H1 (cell line): ENCODE measurements around the gene ARID4B. TPM values are rescaled to one million over a fixed set of nuclear protein-coding genes. Genes with fewer than 3 reads are reported as not detected.
A peak's percentile ranks its signal among the peaks of the same experiment; 100 is the strongest.

Experiments used
- CTCF ChIA-PET: fragments of 300-600 bp; sonication (Branson Sonifier 250); formaldehyde crosslinking; loops from one replicate; lab custom pipeline; 2021; ENCODE audit not compliant: partially characterized antibody; lab: Charles Lee
- POLR2A ChIA-PET: fragments of 300-600 bp; sonication (Branson Sonifier 250); formaldehyde crosslinking; loops from one replicate; lab custom pipeline; 2021; ENCODE audit warnings: inconsistent platforms; ENCODE audit not compliant: partially characterized antibody; lab: Charles Lee
- DNase-seq, 2 experiments: peaks; one replicate each; pipeline versions ENCODE4 v3.0.0 to v3.0.0-alpha.2; 2010 to 2022; ENCODE audit warnings: low spot score in 2 of 2, low read depth in 1 of 2, mixed read lengths in 1 of 2
- FAIRE-seq: peaks from 2 replicates; lab custom pipeline; 2011; peaks lifted over from hg19 to GRCh38; lab: Jason Lieb, UNC
- H2AFZ ChIP-seq: 2 replicates; pipeline ENCODE4 v1.8.1; 2012; ENCODE audit warnings: low read length, inconsistent platforms
- H2AK5ac ChIP-seq: 2 replicates; pipeline ENCODE4 v1.6.1; 2013; ENCODE audit warnings: low read depth, low read length
- H2BK120ac ChIP-seq: replicated peaks from 2 replicates; pipeline ENCODE3; 2013; ENCODE audit warnings: low read depth, low read length, inconsistent platforms
- H2BK12ac ChIP-seq: 2 replicates; pipeline ENCODE4 v1.6.1; 2013; ENCODE audit warnings: low read depth, low read length
- H2BK15ac ChIP-seq: 2 replicates; pipeline ENCODE4 v1.6.1; 2013; ENCODE audit warnings: low read length
- H2BK20ac ChIP-seq: 2 replicates; pipeline ENCODE4 v1.6.1; 2013; ENCODE audit warnings: low read length
- H2BK5ac ChIP-seq: 2 replicates; pipeline ENCODE4 v1.6.1; 2013; ENCODE audit warnings: low read depth, low read length
- H3K14ac ChIP-seq: 2 replicates; pipeline ENCODE4 v1.6.1; 2013; ENCODE audit warnings: inconsistent platforms; ENCODE audit not compliant: insufficient read length
- H3K18ac ChIP-seq: 2 replicates; pipeline ENCODE4 v1.6.1; 2013; ENCODE audit warnings: low read length; ENCODE audit errors: extremely low read depth
- H3K23ac ChIP-seq: 2 replicates; pipeline ENCODE4 v1.6.1; 2013; ENCODE audit warnings: inconsistent platforms; ENCODE audit not compliant: insufficient read length
- H3K23me2 ChIP-seq: 2 replicates; pipeline ENCODE4 v1.6.1; 2013; ENCODE audit warnings: low read depth, low read length
- H3K27ac ChIP-seq: 2 replicates; pipeline ENCODE4 v1.6.1; 2011; ENCODE audit warnings: low read depth, low read length, inconsistent platforms
- H3K27me3 ChIP-seq, 4 experiments: replicated peaks in 1 of 4; 1 replicate in 1 of 4; 2 replicates in 3 of 4; pipeline versions ENCODE4 v1.6.1 to v1.8.1; 2011 to 2013; ENCODE audit warnings: low read length in 3 of 4, mild to moderate bottlenecking in 3 of 4, inconsistent platforms in 2 of 4, mixed read lengths in 2 of 4, moderate library complexity in 1 of 4; ENCODE audit not compliant: control insufficient read depth in 3 of 4, insufficient read depth in 3 of 4; ENCODE audit errors: extremely low read depth in 1 of 4
- H3K36me3 ChIP-seq, 4 experiments: 2 replicates each; pipeline versions ENCODE4 v1.6.1 to v1.8.1; 2011 to 2013; ENCODE audit warnings: mild to moderate bottlenecking in 4 of 4, low read length in 3 of 4, moderate library complexity in 2 of 4, control low read depth in 1 of 4, inconsistent platforms in 1 of 4; ENCODE audit not compliant: insufficient read depth in 4 of 4, control insufficient read depth in 2 of 4
- H3K4ac ChIP-seq: replicated peaks from 2 replicates; pipeline ENCODE3; 2013; ENCODE audit warnings: low read length, low read depth, mixed read lengths, inconsistent platforms; ENCODE audit not compliant: insufficient read length
- H3K4me1 ChIP-seq, 4 experiments: replicated peaks in 1 of 4; 1 replicate in 1 of 4; 2 replicates in 3 of 4; pipeline versions ENCODE4 v1.6.1 to v1.8.1; 2011 to 2013; ENCODE audit warnings: low read length in 3 of 4, inconsistent platforms in 2 of 4, mixed read lengths in 1 of 4; ENCODE audit not compliant: insufficient read depth in 4 of 4, control insufficient read depth in 3 of 4
- H3K4me2 ChIP-seq, 2 experiments: 2 replicates each; pipeline versions ENCODE4 v1.6.1 to v1.8.1; 2011 to 2013; ENCODE audit warnings: low read depth in 2 of 2, low read length in 2 of 2, control low read depth in 1 of 2, inconsistent platforms in 1 of 2, mild to moderate bottlenecking in 1 of 2; ENCODE audit not compliant: insufficient read depth in 1 of 2
- H3K4me3 ChIP-seq, 4 experiments: fragments of 200-600, 300-600 bp in 1 of 4; sonication (generic), shearing (Covaris generic), sonication (Bioruptor Twin) in 1 of 4; 2 replicates each; pipeline versions ENCODE4 v1.5.1 to v1.8.1; 2011 to 2016; ENCODE audit warnings: low read length in 4 of 4, low read depth in 3 of 4, control low read depth in 2 of 4, inconsistent platforms in 2 of 4, mild to moderate bottlenecking in 2 of 4, mixed read lengths in 1 of 4, moderate library complexity in 1 of 4; ENCODE audit not compliant: insufficient read depth in 2 of 4; ENCODE audit errors: extremely low read depth in 1 of 4
- H3K56ac ChIP-seq: replicated peaks from 2 replicates; pipeline ENCODE3; 2013; ENCODE audit warnings: low read depth, mild to moderate bottlenecking, mixed read lengths, low read length, inconsistent platforms; ENCODE audit not compliant: insufficient read length
- H3K79me1 ChIP-seq: 2 replicates; pipeline ENCODE4 v1.6.1; 2013; ENCODE audit warnings: low read depth, low read length, control low read depth
- H3K79me2 ChIP-seq, 2 experiments: 2 replicates each; pipeline versions ENCODE4 v1.6.1 to v1.8.1; 2012 to 2013; ENCODE audit warnings: low read length in 2 of 2, mild to moderate bottlenecking in 2 of 2, inconsistent platforms in 1 of 2; ENCODE audit not compliant: insufficient read depth in 2 of 2, control insufficient read depth in 1 of 2
- H3K9ac ChIP-seq, 4 experiments: replicated peaks in 1 of 4; 1 replicate in 1 of 4; 2 replicates in 3 of 4; pipeline versions ENCODE4 v1.6.1 to v1.8.1; 2011 to 2013; ENCODE audit warnings: low read depth in 3 of 4, low read length in 3 of 4, control low read depth in 2 of 4, mild to moderate bottlenecking in 2 of 4, moderate library complexity in 2 of 4, inconsistent platforms in 1 of 4; ENCODE audit errors: extremely low read depth in 1 of 4
- H3K9me3 ChIP-seq, 2 experiments: 2 replicates each; pipeline versions ENCODE4 v1.6.1 to v1.8.1; 2012 to 2013; ENCODE audit warnings: mild to moderate bottlenecking in 2 of 2, moderate library complexity in 2 of 2, control low read depth in 1 of 2, inconsistent platforms in 1 of 2, low read depth in 1 of 2, low read length in 1 of 2, mixed read lengths in 1 of 2; ENCODE audit not compliant: insufficient read depth in 2 of 2
- H4K20me1 ChIP-seq, 2 experiments: replicated peaks in 1 of 2; 2 replicates each; pipeline versions ENCODE3 to v1.8.1; 2011 to 2013; ENCODE audit warnings: inconsistent platforms in 2 of 2, low read length in 2 of 2, mild to moderate bottlenecking in 1 of 2; ENCODE audit not compliant: insufficient read depth in 2 of 2, control insufficient read depth in 1 of 2
- H4K5ac ChIP-seq: 2 replicates; pipeline ENCODE4 v1.6.1; 2013; ENCODE audit warnings: low read length, low read depth, mixed read lengths, inconsistent platforms; ENCODE audit not compliant: insufficient read length
- H4K8ac ChIP-seq: 2 replicates; pipeline ENCODE4 v1.8.0; 2013; ENCODE audit warnings: mild to moderate bottlenecking, moderate library complexity, low read length, inconsistent platforms; ENCODE audit not compliant: insufficient read depth; ENCODE audit errors: extremely low read depth
- H4K91ac ChIP-seq: replicated peaks from 2 replicates; pipeline ENCODE3; 2013; ENCODE audit warnings: low read length, mixed read lengths, inconsistent platforms; ENCODE audit not compliant: insufficient read length
- ASH2L ChIP-seq: fragments of 200-600, 300-600 bp; sonication (generic); IDR thresholded peaks from one replicate; pipeline ENCODE4 v1.7.1; 2017; ENCODE audit warnings: low read length
- EGR1 ChIP-seq: IDR thresholded peaks from 2 replicates; pipeline ENCODE4 v1.6.1; 2011; ENCODE audit warnings: low read depth, low read length, borderline replicate concordance
- GABPA ChIP-seq: IDR thresholded peaks from 2 replicates; pipeline ENCODE4 v1.6.1; 2011; ENCODE audit warnings: mild to moderate bottlenecking, low read length, moderate library complexity, borderline replicate concordance; ENCODE audit not compliant: insufficient read depth
- GTF2F1 ChIP-seq: IDR thresholded peaks from 2 replicates; pipeline ENCODE4 v1.6.1; 2012; ENCODE audit warnings: low read depth, low read length, improper control_type of control experiment, borderline replicate concordance
- NANOG ChIP-seq: IDR thresholded peaks from 2 replicates; pipeline ENCODE4 v1.6.1; 2011; ENCODE audit warnings: low read length, low read depth, mild to moderate bottlenecking, inconsistent platforms; ENCODE audit not compliant: insufficient read depth, poor library complexity, severe bottlenecking
- POLR2AphosphoS5 ChIP-seq: IDR thresholded peaks from 2 replicates; pipeline ENCODE4 v1.6.1; 2011; ENCODE audit warnings: low read depth, low read length
- RFX5 ChIP-seq: IDR thresholded peaks from 2 replicates; pipeline ENCODE4 v1.6.1; 2011; ENCODE audit warnings: low read depth, low read length, improper control_type of control experiment, borderline replicate concordance
- RNF2 ChIP-seq: fragments of 200-900, 300-1000 bp; sonication (generic); IDR thresholded peaks from 2 replicates; pipeline ENCODE4 v1.7.1; 2016; ENCODE audit warnings: borderline replicate concordance, low read depth, mild to moderate bottlenecking, antibody characterized with exemption, low read length; ENCODE audit not compliant: poor library complexity, severe bottlenecking; ENCODE audit errors: missing control alignments
- TAF1 ChIP-seq: IDR thresholded peaks from 2 replicates; pipeline ENCODE4 v1.6.1; 2011; ENCODE audit warnings: mild to moderate bottlenecking, low read depth, low read length
- TBP ChIP-seq: IDR thresholded peaks from 2 replicates; pipeline ENCODE4 v1.6.1; 2011; ENCODE audit warnings: low read depth, low read length, improper control_type of control experiment
- WGBS, 2 experiments: shearing (Covaris generic) in 1 of 2; methylation state at CpG; one replicate each; pipeline versions ENCODE4 v1.1.6 to v1.1.7; 2013 to 2015; ENCODE audit warnings: low lambda C conversion rate in 2 of 2, mixed read lengths in 2 of 2, inconsistent platforms in 1 of 2, low coverage in 1 of 2, missing lambda C conversion rate in 1 of 2; ENCODE audit not compliant: insufficient replicate concordance in 2 of 2, insufficient coverage in 1 of 2, insufficient read length in 1 of 2; ENCODE audit errors: extremely low coverage in 1 of 2, missing lambda C conversion rate in 1 of 2; 5-methylcytosine and 5-hydroxymethylcytosine counted together
- polyA plus RNA-seq, 7 experiments: library from polyadenylated mRNA; depleted of rRNA in 3 of 7; stranded (reverse) in 5 of 7; unstranded in 2 of 7; fragments of >200 nt in 5 of 7; fragments of 200-250 nt in 2 of 7; gene quantifications; 1 replicate in 5 of 7; 2 replicates in 1 of 7; 4 replicates in 1 of 7; pipeline versions ENCODE4 v1.2.1 to v1.2.3, GENCODE V29; 2011 to 2013; ENCODE audit warnings: missing spikeins in 2 of 7, mixed read lengths in 2 of 7
- total RNA-seq: library from RNA; stranded (reverse); fragmentation: NEBNext Ultra II Directional; extraction: Animal tissue kit (Norgen Biotek cat#: 25700); gene quantifications from 2 replicates; pipeline ENCODE4 v1.2.1, GENCODE V29; 2021
- TF ChIP-seq, protein P1 (sequence below): IDR thresholded peaks from 2 replicates; pipeline ENCODE4 v1.6.1; 2011; ENCODE audit warnings: low read depth, mild to moderate bottlenecking, low read length; ENCODE audit not compliant: insufficient read depth

The ARID4B gene
- total and polyA plus RNA-seq, 2 of the 8 experiments (the other 6 are each of a cell fraction or from before 2014, with no cell fraction given) = 5.1 to 28.8 TPM

DNA sequence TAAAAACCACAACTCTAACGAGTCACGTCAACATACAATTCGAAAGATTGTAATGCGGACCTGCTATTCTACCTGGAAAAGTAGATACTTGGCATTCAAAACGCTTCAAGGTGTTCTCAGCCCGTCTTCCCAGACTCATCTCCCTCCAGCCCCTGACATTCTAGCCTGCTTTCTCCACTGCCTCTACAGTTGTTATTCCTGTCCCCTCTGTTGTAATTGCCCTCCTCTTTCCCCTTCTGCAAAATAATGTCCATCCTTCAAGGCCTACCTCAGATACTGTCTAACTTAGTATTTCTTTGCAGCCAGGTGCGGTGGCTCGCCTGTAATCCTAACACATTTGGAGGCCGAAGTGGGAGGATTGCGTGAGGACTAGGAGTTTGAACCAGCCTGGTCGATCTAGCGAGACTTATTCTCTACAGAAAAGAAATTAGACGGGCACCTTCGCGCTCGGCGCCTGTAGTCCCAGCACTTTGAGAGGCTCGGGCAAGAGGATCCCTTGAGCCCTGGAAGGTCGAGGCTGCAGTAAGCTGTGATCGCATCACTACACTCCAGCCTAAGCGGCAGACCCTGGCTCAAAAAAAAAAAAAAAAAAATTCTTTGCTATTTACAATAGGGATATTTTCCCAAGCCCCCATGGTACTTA, 166.2 kb downstream of the ARID4B start:
- Histone ChIP-seq H3K36me3 (peaks cover 10 to 23% (median 16%) of the 10 kb centered on the region in 4 experiments), H3K4me1 (peaks cover 0 to 4% (median 1%) of the 10 kb centered on the region in 4 experiments; a peak in 4 of 7 replicates), H3K9me3 (no peaks in the 10 kb centered on the region), H3K27me3 (no peaks in the 10 kb centered on the region), H2BK20ac (no peak overlapping the region), H3K18ac (no peak overlapping the region), H4K5ac (no peak overlapping the region), H3K27ac (peak overlapping the region; percentile 82), H3K23me2 (peaks cover 6% of the 10 kb centered on the region), H2BK12ac (no peak overlapping the region), H3K23ac (no peak overlapping the region), H3K4me3 (peak overlapping the region; percentile 81 to 99 (median 94)), H3K79me2 (peaks cover 0 to 22% of the 10 kb centered on the region in 2 experiments; a peak in 2 of 4 replicates), H2BK120ac (no peak overlapping the region), H2BK5ac (peak overlapping the region; percentile 96; the same call in 1 of the 2 replicates), H3K56ac (no peak overlapping the region), H3K4ac (no peak overlapping the region), H4K20me1 (peaks cover 0 to 2% of the 10 kb centered on the region in 2 experiments), H2AFZ (peak overlapping the region; percentile 99), H3K4me2 (peak overlapping the region; percentile 63 to 94), H3K14ac (no peak overlapping the region), H2BK15ac (no peak overlapping the region), H4K8ac (no peak overlapping the region), H4K91ac (no peak overlapping the region), H2AK5ac (no peak overlapping the region), H3K9ac (peak overlapping the region in 3 of 4 experiments; percentile 95 to 96 (median 96); a peak in 6 of 7 replicates), H3K79me1 (no peaks in the 10 kb centered on the region; the same call in 1 of the 2 replicates)
- FAIRE-seq (no peak), DNase-seq (no peak)
- CTCF ChIA-PET = interaction anchor here (0.6 kb wide), 1 partner anchor 9 kb away, joined by 3 read pairs; no protein-coding TSS in a partner anchor
- WGBS, 2 experiments = 66% methylated on average over 21 of the region's 21 CpGs; no CpG with 5 or more reads in 1 of the 2 experiments
- POLR2A ChIA-PET = interaction anchor here (0.6 to 1.8 kb wide), 12 partner anchors 13 to 1920 kb away, joined by 3 to 13 read pairs (median 4); partner anchors contain the start of gene TOMM20
- TF ChIP-seq, protein P1, sequence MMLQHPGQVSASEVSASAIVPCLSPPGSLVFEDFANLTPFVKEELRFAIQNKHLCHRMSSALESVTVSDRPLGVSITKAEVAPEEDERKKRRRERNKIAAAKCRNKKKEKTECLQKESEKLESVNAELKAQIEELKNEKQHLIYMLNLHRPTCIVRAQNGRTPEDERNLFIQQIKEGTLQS = no peak
- no peak for TF ChIP-seq POLR2AphosphoS5
- no peak for TF ChIP-seq ASH2L
- TF ChIP-seq NANOG = no peak
- no peak for TF ChIP-seq GABPA
- TF ChIP-seq TBP = no peak
- TF ChIP-seq GTF2F1 = no peak
- no peak for TF ChIP-seq TAF1
- no peak for TF ChIP-seq RNF2
- TF ChIP-seq RFX5 = no peak
- no peak for TF ChIP-seq EGR1
